ENCODE results near the gene GRIK5. TPM values are rescaled to one million over a fixed set of nuclear protein-coding genes. Genes with fewer than 3 reads are reported as not detected.
"Not testable (repeated sequence)": the region's sequence is repeated elsewhere in the genome, so short reads cannot be mapped to it uniquely, and the experiment has no call there.

GRIK5 gene
- total RNA-seq, 1 donor from 2014 or later = 0.25 TPM

DNA sequence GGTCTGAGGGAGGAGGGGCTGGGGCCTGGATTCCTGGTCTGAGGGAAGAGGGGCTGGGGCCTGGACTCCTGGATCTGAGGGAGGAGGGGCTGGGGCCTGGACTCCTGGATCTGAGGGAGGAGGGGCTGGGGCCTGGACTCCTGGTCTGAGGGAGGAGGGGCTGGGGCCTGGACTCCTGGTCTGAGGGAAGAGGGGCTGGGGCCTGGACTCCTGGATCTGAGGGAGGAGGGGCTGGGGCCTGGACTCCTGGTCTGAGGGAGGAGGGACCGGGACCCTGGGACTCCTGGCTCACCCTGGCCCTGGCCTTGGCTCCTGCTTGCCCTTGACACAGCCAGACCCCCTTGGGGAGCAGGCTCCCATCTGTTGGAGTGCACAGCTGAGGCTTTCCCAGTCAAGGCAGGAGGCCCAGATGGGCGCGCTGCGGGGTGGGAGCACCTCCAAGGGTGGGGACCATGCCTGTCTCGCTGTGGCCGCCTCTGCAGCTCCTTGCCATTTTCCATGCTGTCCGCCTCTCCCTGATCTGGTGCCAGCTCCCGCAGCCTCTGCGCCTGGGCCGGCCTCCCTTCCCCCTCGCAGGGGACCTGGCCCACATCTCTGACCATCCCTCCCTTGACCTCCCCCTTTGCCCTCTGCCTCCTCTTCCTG lies 78.0 kb downstream of the GRIK5 start:
- not testable (repeated sequence) for ATAC-seq; DNase-seq (ENCODE audit: low spot score)

- DNase-seq (ENCODE audit: low spot score) = no peak
- ATAC-seq = no peak
These were observed 79.0 kb downstream of the GRIK5 start for GRCh38 chr19:41991025-41991424.

DNA sequence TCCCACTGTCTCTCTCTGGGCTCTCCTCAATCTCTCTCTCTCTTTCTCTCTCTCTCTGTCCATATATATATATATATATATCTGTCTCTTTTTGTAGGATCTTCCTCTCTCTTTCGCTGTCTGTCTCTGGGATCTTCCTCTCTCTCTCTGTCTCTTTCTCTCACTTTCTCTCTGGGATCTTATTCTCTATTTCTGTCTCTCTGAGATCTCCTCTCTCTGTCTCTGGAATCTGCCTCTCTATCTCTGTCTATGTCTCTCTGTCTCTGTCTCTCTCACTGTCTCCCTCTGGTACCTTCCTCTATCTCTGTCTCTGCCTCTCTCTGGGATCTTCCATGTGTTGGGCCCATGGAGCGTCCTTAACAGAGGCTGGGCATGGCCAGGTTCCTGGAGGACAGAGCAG lies 79.4 kb downstream of the GRIK5 start:
- DNase-seq (ENCODE audit: low spot score) (no peak), ATAC-seq (no peak)

GRCh38 chr19:41990028-41990427 lies 80.0 kb downstream of the GRIK5 start:
- ATAC-seq (no peak), DNase-seq (ENCODE audit: low spot score) (no peak)

GRCh38 chr19:41988947-41989346 lies 81.1 kb downstream of the GRIK5 start:
- no peak for ATAC-seq

DNA sequence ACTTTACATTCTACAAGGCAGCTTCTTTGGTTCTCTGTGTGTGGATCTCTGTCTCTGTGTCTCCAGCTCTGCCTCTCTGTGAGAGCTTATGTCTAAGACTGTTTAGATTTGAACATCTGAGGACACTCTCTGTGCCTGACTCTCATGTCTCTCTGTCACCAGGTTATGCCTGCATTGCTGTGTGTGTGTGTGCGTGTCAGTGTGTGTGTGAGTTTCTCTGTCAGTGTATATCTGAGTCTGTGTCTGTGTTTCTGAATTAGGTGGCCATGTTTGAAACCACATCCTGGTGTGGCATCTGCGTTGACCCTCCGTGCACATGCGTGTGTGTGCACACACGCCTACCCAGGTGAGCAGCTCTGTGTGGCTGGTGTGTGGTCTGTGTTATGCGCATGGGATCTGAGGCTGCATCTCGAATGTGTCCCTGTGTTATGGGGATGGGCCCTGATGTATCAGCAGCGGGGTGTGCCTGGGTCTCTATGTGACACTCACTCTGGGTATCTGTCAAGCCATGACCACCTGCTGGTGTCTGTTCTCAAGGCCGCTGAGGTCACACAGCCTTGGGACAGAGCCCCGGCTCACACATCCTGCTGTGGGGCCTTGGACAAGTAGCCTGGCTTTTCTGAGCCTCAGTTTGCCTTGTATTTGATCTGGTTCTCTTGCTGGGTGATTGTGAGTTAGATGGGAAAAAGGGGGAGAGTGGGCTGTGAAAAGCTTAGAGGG lies 82.7 kb downstream of the GRIK5 start:
- DNase-seq (ENCODE audit: low spot score) (no peak), ATAC-seq (no peak)

More at GRCh38 chr19:41988947-41989346, 81.1 kb downstream of the GRIK5 start:
- no peak for DNase-seq (ENCODE audit: low spot score)

GRCh38 chr19:41984961-41985360 lies 85.0 kb downstream of the GRIK5 start:
- ATAC-seq = no peak
- DNase-seq (ENCODE audit: low spot score) = no peak

GRCh38 chr19:41981724-41982123 lies 88.3 kb downstream of the GRIK5 start:
- ATAC-seq (no peak), DNase-seq (ENCODE audit: low spot score) (no peak)

- no peak for ATAC-seq
- DNase-seq (ENCODE audit: low spot score) = no peak
These were observed 91.5 kb downstream of the GRIK5 start for GRCh38 chr19:41978470-41978869.

GRCh38 chr19:41977916-41978315 lies 92.1 kb downstream of the GRIK5 start:
- DNase-seq (ENCODE audit: low spot score) (no peak), ATAC-seq (no peak)

- DNase-seq (ENCODE audit: low spot score) (no peak), ATAC-seq (no peak)
These were observed 95.4 kb downstream of the GRIK5 start for GRCh38 chr19:41974652-41975051.

GRCh38 chr19:41971363-41971762 lies 98.6 kb downstream of the GRIK5 start:
- DNase-seq (ENCODE audit: low spot score) (no peak), ATAC-seq (no peak)

- no peak for DNase-seq (ENCODE audit: low spot score)
- ATAC-seq = no peak
These were observed 100.1 kb downstream of the GRIK5 start for GRCh38 chr19:41969772-41970458.

GRCh38 chr19:41968751-41969595 lies 101.0 kb downstream of the GRIK5 start:
- DNase-seq (ENCODE audit: low spot score) = no peak
- ATAC-seq = no peak

- no peak for DNase-seq (ENCODE audit: low spot score)
- ATAC-seq = no peak
These were observed 102.8 kb downstream of the GRIK5 start for GRCh38 chr19:41967054-41967783.

- no peak for DNase-seq (ENCODE audit: low spot score)
- no peak for ATAC-seq
These were observed 104.9 kb downstream of the GRIK5 start for GRCh38 chr19:41965106-41965505.

DNA sequence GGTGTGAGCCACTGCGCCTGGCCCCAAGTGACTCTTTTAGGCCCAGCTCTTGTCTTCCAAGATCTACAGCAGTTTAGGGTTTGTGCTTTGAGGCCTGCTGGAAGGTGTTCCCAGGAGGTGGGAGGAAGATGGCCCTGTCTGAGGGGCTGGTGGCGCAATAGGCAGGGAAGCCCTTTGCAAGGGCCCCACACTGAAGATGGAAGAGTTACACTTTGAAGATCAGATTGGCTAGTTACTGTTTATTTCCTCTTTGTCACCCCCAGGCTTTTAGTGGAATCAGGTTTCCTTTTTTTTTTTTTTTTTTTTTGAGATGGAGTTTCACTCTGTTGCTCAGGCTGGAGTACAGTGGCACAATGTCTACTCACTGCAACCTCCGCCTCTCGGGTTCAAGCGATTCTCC lies 109.0 kb downstream of the GRIK5 start:
- DNase-seq (ENCODE audit: low spot score) = no peak
- no peak for ATAC-seq

GRCh38 chr19:41959056-41960053 lies 110.7 kb downstream of the GRIK5 start, which contains the start of gene RABAC1:
Gene RABAC1 (minus strand): TSS chr19:41959321. CDS start chr19:41959292, 29 bp downstream.
- DNase-seq (ENCODE audit: low spot score) (peak; percentile 91), ATAC-seq (peak; percentile 87)

Data from left lobe of liver (tissue), 2 donors.